B cell (primary cell): Measurements from ENCODE around the gene SACM1L. TPM values are rescaled to one million over a fixed set of nuclear protein-coding genes. Genes with fewer than 3 reads are reported as not detected.

Experiments
- ATAC-seq: fragments of 200-7000 bp; cut with Tn5 transposase; one replicate; pipeline ENCODE4 v1.10.0; 2021; ENCODE audit warnings: low read depth, mild to moderate bottlenecking, moderate number of reproducible peaks, moderate library complexity
- CTCF ChIA-PET: fragments of 350-600 bp; sonication (Branson Sonifier 250); formaldehyde crosslinking; loops from one replicate; lab custom pipeline; 2021; ENCODE audit warnings: antibody characterized with exemption, inconsistent platforms; lab: Charles Lee
- POLR2A ChIA-PET: fragments of 350-600 bp; sonication (Branson Sonifier 250); formaldehyde crosslinking; loops from one replicate; lab custom pipeline; 2021; ENCODE audit warnings: antibody characterized with exemption; lab: Charles Lee
- DNase-seq: peaks from one replicate; pipeline ENCODE4 v3.0.0; 2013
- H2AFZ ChIP-seq: 2 replicates; pipeline ENCODE4 v1.6.1; 2012; ENCODE audit warnings: mild to moderate bottlenecking, low read depth, low read length; ENCODE audit not compliant: insufficient read depth, poor library complexity, severe bottlenecking
- H3K27ac ChIP-seq, 2 donors: 1 replicate in 1 of 2; 2 replicates in 1 of 2; pipeline ENCODE4 v1.5.1; 2012 to 2013; ENCODE audit warnings: low read length in 2 of 2, mild to moderate bottlenecking in 2 of 2, moderate library complexity in 1 of 2
- H3K27me3 ChIP-seq, 4 experiments: fragments of 200-600 bp in 1 of 4; sonication (generic) in 1 of 4; replicated peaks in 1 of 4; 1 replicate in 2 of 4; 2 replicates in 2 of 4; pipeline versions ENCODE4 v1.6.1 to v1.7.0; 2013 to 2016; ENCODE audit warnings: low read length in 3 of 4, mild to moderate bottlenecking in 2 of 4, mixed read lengths in 1 of 4, moderate library complexity in 1 of 4; ENCODE audit not compliant: insufficient read depth in 4 of 4, control insufficient read depth in 3 of 4; ENCODE audit errors: control extremely low read depth in 1 of 4
- H3K36me3 ChIP-seq, 2 experiments: replicated peaks in 1 of 2; 1 replicate in 1 of 2; 2 replicates in 1 of 2; pipeline versions ENCODE4 v1.6.1 to v1.7.1; 2013; ENCODE audit warnings: low read length in 1 of 2; ENCODE audit not compliant: insufficient read depth in 2 of 2, control insufficient read depth in 1 of 2; ENCODE audit errors: control extremely low read depth in 1 of 2, extremely low read depth in 1 of 2
- H3K4me1 ChIP-seq, 2 donors: fragments of 200-600 bp in 1 of 2; sonication (generic) in 1 of 2; 1 replicate in 1 of 2; 2 replicates in 1 of 2; pipeline versions ENCODE4 v1.5.1 to v1.6.1; 2013 to 2017; ENCODE audit warnings: low read length in 2 of 2; ENCODE audit not compliant: control insufficient read depth in 2 of 2, insufficient read depth in 2 of 2
- H3K4me2 ChIP-seq: replicated peaks from 2 replicates; pipeline ENCODE3; 2012; ENCODE audit warnings: mild to moderate bottlenecking, low read depth, low read length; ENCODE audit not compliant: poor library complexity, severe bottlenecking
- H3K4me3 ChIP-seq, 5 experiments: fragments of 200-600 bp in 1 of 5; sonication (generic) in 1 of 5; 1 replicate in 3 of 5; 2 replicates in 2 of 5; pipeline versions ENCODE4 v1.5.1 to v1.7.0; 2011 to 2016; ENCODE audit warnings: low read length in 4 of 5, mild to moderate bottlenecking in 4 of 5, low read depth in 2 of 5, control low read depth in 1 of 5, moderate library complexity in 1 of 5; ENCODE audit not compliant: insufficient read depth in 1 of 5; ENCODE audit errors: control extremely low read depth in 1 of 5, extremely low read depth in 1 of 5
- H3K79me2 ChIP-seq: fragments of 200-600 bp; sonication (generic); one replicate; pipeline ENCODE4 v1.6.0; 2016; ENCODE audit warnings: low read length; ENCODE audit not compliant: control insufficient read depth, insufficient read depth
- H3K9ac ChIP-seq: fragments of 200-600 bp; sonication (generic); 2 replicates; pipeline ENCODE4 v1.6.1; 2017; ENCODE audit warnings: mild to moderate bottlenecking, low read length, moderate library complexity
- H3K9me3 ChIP-seq, 3 donors: one replicate each; pipeline versions ENCODE4 v1.6.1 to v1.7.1; 2013; ENCODE audit warnings: low read length in 2 of 3; ENCODE audit not compliant: control insufficient read depth in 2 of 3, insufficient read depth in 1 of 3; ENCODE audit errors: control extremely low read depth in 1 of 3
- H4K20me1 ChIP-seq: 2 replicates; pipeline ENCODE4 v1.6.0; 2012; ENCODE audit warnings: mild to moderate bottlenecking, low read length; ENCODE audit not compliant: insufficient read depth, control insufficient read depth, poor library complexity, severe bottlenecking
- H3K27ac Mint-ChIP-seq: one replicate; pipeline ENCODE4 v1.8.0; 2021; ENCODE audit warnings: mixed read lengths
- H3K27me3 Mint-ChIP-seq: one replicate; pipeline ENCODE4 v1.8.0; 2021; ENCODE audit warnings: mixed read lengths
- H3K4me1 Mint-ChIP-seq: one replicate; pipeline ENCODE4 v1.8.0; 2021; ENCODE audit warnings: mixed read lengths
- H3K4me3 Mint-ChIP-seq: one replicate; pipeline ENCODE4 v1.8.0; 2021; ENCODE audit warnings: mixed read lengths
- H3K9me3 Mint-ChIP-seq: one replicate; pipeline ENCODE4 v1.8.0; 2022; ENCODE audit warnings: mixed read lengths; ENCODE audit not compliant: insufficient read depth
- EZH2 ChIP-seq: IDR thresholded peaks from 2 replicates; pipeline ENCODE4 v1.6.1; 2012; ENCODE audit warnings: borderline replicate concordance, low read depth, mild to moderate bottlenecking, moderate library complexity, low read length; ENCODE audit not compliant: insufficient read depth, poor library complexity, severe bottlenecking
- WGBS: methylation state at CpG from one replicate; pipeline ENCODE4 v1.1.5; 2013; ENCODE audit warnings: missing lambda C conversion rate; ENCODE audit not compliant: insufficient coverage; 5-methylcytosine and 5-hydroxymethylcytosine counted together
- intact Hi-C: fragments of 100-400 bp; cut with micrococcal nuclease; formaldehyde crosslinking; loops from one replicate; pipeline ENCODE4 v1.10.0; 2022
- polyA plus RNA-seq: library from polyadenylated mRNA; depleted of rRNA; stranded (reverse); fragments of >200 nt; gene quantifications from 2 replicates; pipeline ENCODE4 v1.2.3, GENCODE V29; 2012
- total RNA-seq, 2 donors: library from RNA; stranded (reverse); fragments of 120-200 nt in 1 of 2; gene quantifications; 1 replicate in 1 of 2; 2 replicates in 1 of 2; pipeline versions ENCODE4 v1.2.3 to v1.2.4, GENCODE V29; 2013 to 2022
- TF ChIP-seq, protein P1 (sequence below): fragments of 200-600 bp; IDR thresholded peaks from one replicate; pipeline ENCODE4 v1.8.0; 2022; ENCODE audit warnings: antibody characterized with exemption, mild to moderate bottlenecking

The SACM1L gene
- total and polyA plus RNA-seq, 2 donors (not counting 1 experiment from before 2014, with no cell fraction given), result 20.7 to 85.7 TPM

DNA sequence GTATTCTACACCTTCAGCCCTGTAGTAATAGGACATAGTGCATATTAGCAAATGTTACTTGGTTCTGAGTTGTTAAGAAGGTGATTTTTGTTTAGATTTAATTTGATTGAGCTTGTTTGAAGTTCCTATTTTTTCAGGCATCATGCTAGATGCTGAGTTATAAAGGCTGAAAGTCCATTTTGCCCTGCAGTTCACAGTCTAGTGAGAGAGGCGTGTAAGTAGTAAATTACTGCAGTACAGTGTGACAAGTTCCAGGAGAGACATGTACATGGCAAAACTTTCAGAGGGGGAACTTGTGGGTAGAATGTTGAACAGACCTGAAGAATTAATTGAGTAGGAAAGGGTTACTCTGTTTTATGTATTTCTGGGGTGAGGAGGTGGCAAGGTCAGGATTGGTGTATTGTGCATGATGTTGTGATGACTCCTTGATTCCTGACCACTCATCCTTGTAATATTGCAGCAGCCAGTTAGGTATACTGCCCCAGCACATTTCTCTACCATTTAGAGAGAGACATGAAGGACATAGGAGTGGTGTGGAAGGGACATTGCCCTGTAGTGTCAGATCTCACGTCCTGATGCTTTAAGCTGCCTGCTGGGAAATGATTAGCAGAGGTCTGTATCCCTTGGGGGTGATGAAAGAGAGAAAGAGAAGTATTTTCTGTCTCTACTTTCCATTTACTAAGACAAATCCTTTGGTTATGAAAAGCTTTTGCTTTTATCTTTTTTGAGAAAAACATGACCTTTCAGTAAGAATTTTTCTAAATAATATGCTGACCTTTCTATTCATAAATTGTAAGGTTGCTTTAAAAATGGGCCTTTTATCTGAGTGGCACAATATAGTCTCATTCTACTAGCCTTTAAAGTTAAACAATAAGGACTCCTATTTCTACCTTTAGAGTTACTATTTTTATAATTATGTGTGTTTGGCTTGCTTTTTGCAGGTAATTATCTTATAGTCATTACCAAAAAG, 16.9 kb downstream of the SACM1L start:
- Histone ChIP-seq H3K36me3 (peaks cover 22 to 49% of the 10 kb centered on the region in 2 experiments), H3K4me1 (no peaks in the 10 kb centered on the region), H3K9ac (no peak overlapping the region), H3K4me3 (no peak overlapping the region), H3K4me2 (no peak overlapping the region), H3K27ac (no peak overlapping the region), H3K9me3 (peaks cover 0 to 2% (median 0%) of the 10 kb centered on the region in 3 donors), H3K79me2 (peaks cover 30% of the 10 kb centered on the region), H3K27me3 (no peaks in the 10 kb centered on the region), H4K20me1 (peaks cover 21% of the 10 kb centered on the region), H2AFZ (no peak overlapping the region)
- POLR2A ChIA-PET, result interaction anchor here (1.4 kb wide), 1 partner anchor 17 kb away, joined by 3 read pairs; the partner anchor contains the start of gene SACM1L
- no peaks in the 10 kb centered on the region for H3K27me3 Mint-ChIP-seq
- CTCF ChIA-PET, result interaction anchor here (0.7 to 1.0 kb wide), 2 partner anchors 50 to 195 kb away, joined by 3 to 4 read pairs; no protein-coding TSS in a partner anchor
- H3K27ac Mint-ChIP-seq, result peak overlapping the region; percentile 20
- 100% methylated on average over 1 of the region's 2 CpGs for WGBS
- DNase-seq, result no peak
- H3K4me3 Mint-ChIP-seq, result no peak overlapping the region
- intact Hi-C loops, result loop anchor here (2.0 kb wide), 1 partner anchor 15 kb away; no protein-coding TSS in a partner anchor
- peaks cover 19% of the 10 kb centered on the region for H3K4me1 Mint-ChIP-seq
- ATAC-seq, result no peak
- TF ChIP-seq, protein P1, sequence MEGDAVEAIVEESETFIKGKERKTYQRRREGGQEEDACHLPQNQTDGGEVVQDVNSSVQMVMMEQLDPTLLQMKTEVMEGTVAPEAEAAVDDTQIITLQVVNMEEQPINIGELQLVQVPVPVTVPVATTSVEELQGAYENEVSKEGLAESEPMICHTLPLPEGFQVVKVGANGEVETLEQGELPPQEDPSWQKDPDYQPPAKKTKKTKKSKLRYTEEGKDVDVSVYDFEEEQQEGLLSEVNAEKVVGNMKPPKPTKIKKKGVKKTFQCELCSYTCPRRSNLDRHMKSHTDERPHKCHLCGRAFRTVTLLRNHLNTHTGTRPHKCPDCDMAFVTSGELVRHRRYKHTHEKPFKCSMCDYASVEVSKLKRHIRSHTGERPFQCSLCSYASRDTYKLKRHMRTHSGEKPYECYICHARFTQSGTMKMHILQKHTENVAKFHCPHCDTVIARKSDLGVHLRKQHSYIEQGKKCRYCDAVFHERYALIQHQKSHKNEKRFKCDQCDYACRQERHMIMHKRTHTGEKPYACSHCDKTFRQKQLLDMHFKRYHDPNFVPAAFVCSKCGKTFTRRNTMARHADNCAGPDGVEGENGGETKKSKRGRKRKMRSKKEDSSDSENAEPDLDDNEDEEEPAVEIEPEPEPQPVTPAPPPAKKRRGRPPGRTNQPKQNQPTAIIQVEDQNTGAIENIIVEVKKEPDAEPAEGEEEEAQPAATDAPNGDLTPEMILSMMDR, result no peak
- TF ChIP-seq EZH2, result no peak
- H3K9me3 Mint-ChIP-seq, result no peaks in the 10 kb centered on the region

DNA sequence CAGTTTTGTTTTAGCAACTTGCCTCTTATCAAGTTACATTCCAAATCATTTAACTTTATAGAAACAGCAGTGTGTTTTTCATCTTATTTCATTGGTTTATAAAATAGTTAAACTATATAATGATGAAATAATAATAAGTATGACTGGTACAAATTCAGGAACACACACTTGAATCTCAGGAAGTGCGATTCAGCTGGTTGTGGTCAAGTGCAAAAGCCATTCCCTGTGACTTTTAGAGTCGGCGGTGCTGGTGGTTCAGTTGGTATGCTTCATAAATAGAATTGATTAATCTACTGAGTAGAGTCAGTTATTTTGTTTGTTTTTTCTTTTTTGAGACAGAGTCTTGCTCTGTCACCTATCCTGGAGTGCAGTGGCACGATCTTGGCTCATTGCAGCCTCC, 22.7 kb downstream of the SACM1L start:
- H3K9ac ChIP-seq, result no peak overlapping the region
- H3K27me3 Mint-ChIP-seq, result no peaks in the 10 kb centered on the region
- POLR2A ChIA-PET, result no interaction called here
- no peaks in the 10 kb centered on the region for H3K79me2 ChIP-seq
- no peaks in the 10 kb centered on the region for H3K4me1 ChIP-seq
- CTCF ChIA-PET, result no interaction called here
- TF ChIP-seq EZH2, result no peak
- TF ChIP-seq, protein P1, result no peak
- no peaks in the 10 kb centered on the region for H3K4me1 Mint-ChIP-seq
- peaks cover 17 to 66% of the 10 kb centered on the region in 2 experiments for H3K36me3 ChIP-seq
- H3K27ac ChIP-seq, result no peak overlapping the region
- no peaks in the 10 kb centered on the region for H3K9me3 Mint-ChIP-seq
- no peak overlapping the region for H2AFZ ChIP-seq
- DNase-seq (no peak), ATAC-seq (no peak)
- H3K4me2 ChIP-seq, result no peak overlapping the region
- intact Hi-C loops, result no loop called here
- H3K4me3 ChIP-seq, result no peak overlapping the region
- H3K27ac Mint-ChIP-seq, result no peak overlapping the region
- WGBS, result 70% methylated on average over 3 of the region's 4 CpGs
- no peak overlapping the region for H3K4me3 Mint-ChIP-seq
- no peaks in the 10 kb centered on the region for H3K27me3 ChIP-seq
- peaks cover 0 to 2% (median 0%) of the 10 kb centered on the region in 3 donors for H3K9me3 ChIP-seq
- no peaks in the 10 kb centered on the region for H4K20me1 ChIP-seq
